Neuronal stem cell (in vitro differentiated cells): ENCODE results near the gene EMILIN3.
A peak's percentile ranks its signal among the peaks of the same experiment; 100 is the strongest.

Experiments
- DNase-seq: peaks from one replicate; pipeline ENCODE4 v3.0.0-alpha.2; 2013; ENCODE audit warnings: low spot score
- H2AFZ ChIP-seq: one replicate; pipeline ENCODE4 v1.6.1; 2013; ENCODE audit warnings: mild to moderate bottlenecking, low read length, inconsistent platforms
- H2AK5ac ChIP-seq: 2 replicates; pipeline ENCODE4 v1.6.1; 2013; ENCODE audit warnings: low read depth, mild to moderate bottlenecking, inconsistent platforms, low read length, moderate library complexity, mixed read lengths
- H2BK120ac ChIP-seq: 2 replicates; pipeline ENCODE4 v1.6.1; 2013; ENCODE audit warnings: low read depth, mild to moderate bottlenecking, inconsistent platforms, low read length, moderate library complexity, mixed read lengths
- H2BK12ac ChIP-seq: one replicate; pipeline ENCODE4 v1.6.1; 2013; ENCODE audit warnings: low read length, inconsistent platforms
- H2BK15ac ChIP-seq: 2 replicates; pipeline ENCODE4 v1.6.1; 2013; ENCODE audit warnings: mild to moderate bottlenecking, low read length, inconsistent platforms, mixed read lengths
- H2BK5ac ChIP-seq: one replicate; pipeline ENCODE4 v1.6.1; 2013; ENCODE audit warnings: inconsistent platforms, mild to moderate bottlenecking, low read length, moderate library complexity
- H3K14ac ChIP-seq: one replicate; pipeline ENCODE4 v1.6.1; 2013; ENCODE audit warnings: low read length, inconsistent platforms
- H3K18ac ChIP-seq: 2 replicates; pipeline ENCODE4 v1.6.1; 2013; ENCODE audit warnings: low read length, inconsistent platforms
- H3K23ac ChIP-seq: 2 replicates; pipeline ENCODE4 v1.6.1; 2013; ENCODE audit warnings: low read depth, mild to moderate bottlenecking, mixed read lengths, low read length, inconsistent platforms; ENCODE audit not compliant: poor library complexity
- H3K27ac ChIP-seq: replicated peaks from 3 replicates; pipeline ENCODE4 v1.5.1; 2013; ENCODE audit warnings: low read length, inconsistent platforms
- H3K27me3 ChIP-seq, 3 experiments: 2 replicates each; pipeline ENCODE4 v1.6.1; 2013; ENCODE audit warnings: low read length in 3 of 3, mild to moderate bottlenecking in 2 of 3, inconsistent platforms in 1 of 3, low read depth in 1 of 3, mixed read lengths in 1 of 3, moderate library complexity in 1 of 3; ENCODE audit not compliant: control insufficient read depth in 3 of 3, insufficient read depth in 3 of 3
- H3K36me3 ChIP-seq, 2 donors: replicated peaks in 1 of 2; 2 replicates each; pipeline ENCODE4 v1.6.1; 2013; ENCODE audit warnings: low read length in 2 of 2; ENCODE audit not compliant: control insufficient read depth in 2 of 2, insufficient read depth in 2 of 2
- H3K4ac ChIP-seq: 2 replicates; pipeline ENCODE4 v1.6.1; 2013; ENCODE audit warnings: inconsistent platforms, mild to moderate bottlenecking, low read length, moderate library complexity
- H3K4me1 ChIP-seq, 2 donors: 1 replicate in 1 of 2; 2 replicates in 1 of 2; pipeline ENCODE4 v1.6.1; 2013; ENCODE audit warnings: low read length in 2 of 2, low read depth in 1 of 2; ENCODE audit not compliant: control insufficient read depth in 2 of 2, insufficient read depth in 1 of 2
- H3K4me2 ChIP-seq: one replicate; pipeline ENCODE4 v1.6.1; 2013; ENCODE audit warnings: mild to moderate bottlenecking, low read length, inconsistent platforms; ENCODE audit not compliant: insufficient read depth, poor library complexity, severe bottlenecking
- H3K4me3 ChIP-seq, 2 donors: 2 replicates each; pipeline ENCODE4 v1.5.1; 2013; ENCODE audit warnings: low read length in 2 of 2, mild to moderate bottlenecking in 2 of 2, inconsistent platforms in 1 of 2, moderate library complexity in 1 of 2
- H3K79me1 ChIP-seq: one replicate; pipeline ENCODE4 v1.6.1; 2013; ENCODE audit warnings: low read depth, mild to moderate bottlenecking, inconsistent platforms, low read length, moderate library complexity
- H3K9ac ChIP-seq: one replicate; pipeline ENCODE4 v1.6.1; 2013; ENCODE audit warnings: mild to moderate bottlenecking, low read depth, low read length, inconsistent platforms; ENCODE audit not compliant: poor library complexity
- H3K9me3 ChIP-seq, 2 donors: replicated peaks in 1 of 2; 2 replicates each; pipeline versions ENCODE3 to v1.6.1; 2013; ENCODE audit warnings: low read length in 2 of 2, mild to moderate bottlenecking in 2 of 2, inconsistent platforms in 1 of 2, low read depth in 1 of 2, mixed read lengths in 1 of 2, moderate library complexity in 1 of 2; ENCODE audit not compliant: control insufficient read depth in 2 of 2, insufficient read depth in 1 of 2
- H4K8ac ChIP-seq: one replicate; pipeline ENCODE4 v1.6.1; 2013; ENCODE audit warnings: low read depth, mild to moderate bottlenecking, inconsistent platforms, low read length, moderate library complexity
- H4K91ac ChIP-seq: one replicate; pipeline ENCODE4 v1.6.1; 2013; ENCODE audit warnings: low read length, low read depth, mild to moderate bottlenecking, inconsistent platforms; ENCODE audit not compliant: poor library complexity
- WGBS, 2 donors: extraction: QIAGEN DNeasy Blood & Tissue Kit; methylation state at CpG; one replicate each; pipeline ENCODE4 v1.1.7; 2013; ENCODE audit warnings: missing lambda C conversion rate in 2 of 2, mixed read lengths in 1 of 2; ENCODE audit not compliant: insufficient read length in 2 of 2, insufficient replicate concordance in 1 of 2; ENCODE audit errors: extremely low coverage in 2 of 2; 5-methylcytosine and 5-hydroxymethylcytosine counted together

EMILIN3 gene

DNA sequence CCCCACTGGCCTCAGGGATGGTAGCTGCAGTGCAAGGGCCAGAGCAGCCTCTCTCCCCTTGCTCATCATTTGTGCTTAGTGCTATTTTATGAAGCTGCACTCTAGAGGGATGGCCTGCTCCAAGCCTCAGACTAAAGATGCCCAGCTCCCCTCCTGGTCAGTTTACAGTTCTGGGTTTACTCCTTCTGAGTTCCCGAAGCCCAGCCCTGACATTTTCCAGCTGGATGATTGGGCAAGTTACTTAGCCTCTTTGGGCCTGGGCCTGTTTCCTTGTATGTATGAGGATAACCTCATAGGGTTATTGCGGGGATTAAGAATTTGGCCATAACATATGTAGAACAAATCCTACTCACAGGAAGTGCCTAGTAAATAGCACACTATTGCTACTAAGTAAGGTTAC lies 31.8 kb upstream of the EMILIN3 start:
- no peak overlapping the region for H3K14ac ChIP-seq
- no peak for DNase-seq

DNA sequence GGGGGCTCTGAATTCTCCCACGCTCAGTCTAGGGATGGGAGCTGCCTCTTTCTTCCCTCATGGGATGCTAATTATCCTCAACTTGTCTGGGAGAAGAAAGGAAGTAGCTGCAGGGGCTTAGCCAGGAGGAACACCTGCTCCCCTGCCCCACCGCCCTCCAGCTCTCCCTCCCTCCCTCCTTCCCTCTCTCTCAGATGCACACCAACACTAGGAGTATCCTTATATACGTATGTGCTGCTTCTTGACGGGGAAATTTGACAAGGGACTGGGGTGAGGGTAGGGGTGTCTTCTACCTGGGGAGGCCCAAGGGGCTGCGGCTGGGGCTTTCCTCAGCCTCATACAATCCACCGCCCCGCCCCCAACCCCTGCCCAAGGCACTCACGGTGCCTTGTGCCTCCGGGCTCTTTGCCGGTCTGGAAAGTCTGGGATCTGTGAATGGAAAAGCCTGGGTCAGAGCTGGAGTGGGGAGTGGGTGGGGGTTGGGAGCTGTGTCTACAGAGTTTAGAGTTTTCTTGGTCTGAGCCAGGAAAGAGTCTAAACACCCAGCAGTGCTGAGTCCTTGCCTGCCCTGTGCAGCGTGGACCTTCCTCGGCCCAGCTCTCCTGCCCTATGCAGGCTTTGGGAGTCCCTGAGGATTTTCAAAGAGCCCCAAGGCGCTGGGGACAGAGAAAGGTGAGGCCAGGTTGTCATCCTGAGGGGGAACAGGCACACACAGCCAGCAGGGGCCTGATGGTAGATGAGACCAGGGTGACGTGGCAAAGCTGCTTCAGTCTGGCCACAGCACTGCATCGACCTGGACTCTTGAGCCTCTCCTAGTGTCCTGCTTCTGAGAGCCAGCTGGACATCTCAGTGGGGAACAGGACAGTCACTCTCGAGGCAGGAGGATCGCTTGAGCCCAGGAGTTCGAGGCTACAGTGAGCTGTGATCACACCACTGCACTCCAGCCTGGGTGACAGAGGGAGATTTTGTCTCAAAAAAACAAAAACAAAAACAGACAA lies 29.3 kb upstream of the EMILIN3 start:
- Histone ChIP-seq H4K91ac (no peak overlapping the region), H2AK5ac (peak overlapping the region; percentile 31), H3K14ac (peak overlapping the region; percentile 15), H4K8ac (no peak overlapping the region), H3K27me3 (no peaks in the 10 kb centered on the region), H3K9me3 (no peaks in the 10 kb centered on the region), H2BK12ac (peak overlapping the region; percentile 79), H3K23ac (no peak overlapping the region), H3K18ac (peak overlapping the region; percentile 90), H3K4me2 (no peak overlapping the region), H3K79me1 (no peaks in the 10 kb centered on the region), H3K4me1 (peaks cover 19 to 30% of the 10 kb centered on the region in 2 donors), H3K36me3 (no peaks in the 10 kb centered on the region), H2BK5ac (peak overlapping the region; percentile 26), H3K27ac (peak overlapping the region; percentile 29), H2BK120ac (peak overlapping the region; percentile 65), H3K4me3 (peak overlapping the region in 1 of 2 donors; percentile 30), H3K9ac (no peak overlapping the region), H2BK15ac (peak overlapping the region; percentile 55), H3K4ac (no peak overlapping the region), H2AFZ (peak overlapping the region; percentile 8)
- WGBS, 2 donors, result no CpG with 5 or more reads among the region's 18 CpGs
- peak; percentile 30 for DNase-seq

More for the DNA sequence above, 31.8 kb upstream of the EMILIN3 start:
- Histone ChIP-seq H3K79me1 (no peaks in the 10 kb centered on the region), H2BK12ac (no peak overlapping the region), H3K4ac (no peak overlapping the region), H2AK5ac (no peak overlapping the region), H3K36me3 (peaks cover 4 to 13% of the 10 kb centered on the region in 2 donors), H2AFZ (no peak overlapping the region), H2BK15ac (no peak overlapping the region), H3K4me1 (peaks cover 4 to 19% of the 10 kb centered on the region in 2 donors), H3K9ac (no peak overlapping the region), H3K18ac (no peak overlapping the region), H3K27ac (no peak overlapping the region), H2BK120ac (no peak overlapping the region), H3K9me3 (no peaks in the 10 kb centered on the region), H4K8ac (no peak overlapping the region), H3K23ac (no peak overlapping the region), H3K4me3 (no peak overlapping the region), H3K4me2 (no peak overlapping the region), H2BK5ac (no peak overlapping the region), H4K91ac (no peak overlapping the region), H3K27me3 (no peaks in the 10 kb centered on the region)
- no CpG with 5 or more reads among the region's 2 CpGs for WGBS, 2 donors

DNA sequence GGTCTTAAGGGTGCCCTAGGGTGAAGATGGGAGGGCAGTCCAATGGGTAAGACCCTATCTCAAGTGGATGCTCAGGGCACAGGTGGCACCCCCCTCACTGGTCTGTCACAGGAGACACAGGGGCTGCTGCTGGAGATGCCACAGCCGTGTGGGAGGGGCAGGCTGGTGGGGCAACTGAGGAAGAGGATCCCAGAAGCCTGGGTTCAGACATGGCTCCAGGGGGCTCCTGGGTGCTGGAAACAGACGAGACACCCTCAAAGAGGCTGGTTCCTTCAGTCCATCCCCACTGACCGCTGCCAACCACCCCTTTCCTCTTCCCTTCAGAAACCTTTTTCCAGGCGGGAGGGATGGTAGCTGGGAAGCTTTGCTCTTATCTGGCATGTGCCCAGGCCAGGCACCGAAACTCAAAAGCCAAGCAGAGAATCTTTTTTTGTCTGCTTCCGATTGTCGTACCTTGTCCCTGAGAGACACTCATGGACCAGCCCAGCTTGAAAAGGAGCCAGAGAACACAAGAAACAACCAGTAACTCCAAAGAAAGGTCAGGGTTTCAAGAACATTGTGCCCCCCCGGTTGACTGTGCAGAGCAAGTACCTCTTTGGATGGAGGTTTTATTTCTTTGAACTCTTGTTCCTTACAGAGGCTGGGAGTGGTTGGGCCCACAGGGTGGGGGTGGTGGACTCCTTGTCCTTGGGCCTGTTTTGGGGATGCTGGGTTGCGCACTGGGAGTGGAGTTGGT lies 28.5 kb upstream of the EMILIN3 start:
- Histone ChIP-seq H2AFZ (peak overlapping the region; percentile 8), H3K23ac (no peak overlapping the region), H2BK120ac (peak overlapping the region; percentile 32), H3K4me2 (no peak overlapping the region), H3K79me1 (no peaks in the 10 kb centered on the region), H2BK12ac (no peak overlapping the region), H3K4ac (peak overlapping the region; percentile 76), H4K8ac (no peak overlapping the region), H3K14ac (no peak overlapping the region), H3K9me3 (no peaks in the 10 kb centered on the region), H3K9ac (no peak overlapping the region), H3K4me3 (no peak overlapping the region), H3K36me3 (no peaks in the 10 kb centered on the region), H4K91ac (no peak overlapping the region), H2BK5ac (no peak overlapping the region), H3K4me1 (peaks cover 22 to 30% of the 10 kb centered on the region in 2 donors), H3K27ac (no peak overlapping the region), H2BK15ac (peak overlapping the region; percentile 82), H3K27me3 (no peaks in the 10 kb centered on the region), H3K18ac (peak overlapping the region; percentile 91), H2AK5ac (peak overlapping the region; percentile 99)
- DNase-seq, result no peak
- WGBS, 2 donors, result no CpG with 5 or more reads among the region's 9 CpGs

DNA sequence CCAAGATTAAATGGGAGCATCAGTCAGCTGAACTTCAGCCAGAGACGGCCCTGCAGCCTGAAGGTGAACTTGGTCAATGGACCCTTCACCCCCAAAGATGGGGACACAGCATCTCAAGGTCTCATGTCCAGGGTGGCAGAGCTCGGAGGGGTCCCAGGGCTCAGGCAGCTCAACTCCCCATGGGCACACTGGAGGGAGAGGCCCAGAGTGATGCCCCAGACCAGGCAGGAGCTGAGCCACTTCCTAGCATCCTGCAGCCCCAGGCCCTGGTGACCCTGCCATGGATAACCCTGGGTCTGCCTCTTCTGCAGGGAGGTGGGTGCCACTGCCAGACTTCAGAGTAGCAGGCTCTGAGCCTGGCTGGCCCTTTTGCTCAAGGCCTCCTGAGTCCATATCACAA lies 27.5 kb upstream of the EMILIN3 start:
- no peak overlapping the region for H2BK15ac ChIP-seq
- no peak overlapping the region for H4K8ac ChIP-seq
- no peaks in the 10 kb centered on the region for H3K36me3 ChIP-seq
- no peaks in the 10 kb centered on the region for H3K27me3 ChIP-seq
- peak overlapping the region; percentile 47 for H2BK12ac ChIP-seq
- no peak overlapping the region for H2AFZ ChIP-seq
- H3K27ac ChIP-seq, result no peak overlapping the region
- H3K23ac ChIP-seq, result no peak overlapping the region
- no peak overlapping the region for H3K14ac ChIP-seq
- H3K79me1 ChIP-seq, result no peaks in the 10 kb centered on the region
- no CpG with 5 or more reads among the region's 2 CpGs for WGBS, 2 donors
- H3K9me3 ChIP-seq, result no peaks in the 10 kb centered on the region
- H2AK5ac ChIP-seq, result peak overlapping the region; percentile 64
- no peak overlapping the region for H2BK5ac ChIP-seq
- no peak for DNase-seq
- H3K4me1 ChIP-seq, result peaks cover 26 to 33% of the 10 kb centered on the region in 2 donors
- H3K4me2 ChIP-seq, result no peak overlapping the region
- H4K91ac ChIP-seq, result no peak overlapping the region
- no peak overlapping the region for H3K9ac ChIP-seq
- H3K4ac ChIP-seq, result peak overlapping the region; percentile 91
- H2BK120ac ChIP-seq, result no peak overlapping the region
- H3K4me3 ChIP-seq, result no peak overlapping the region
- peak overlapping the region; percentile 79 for H3K18ac ChIP-seq
